D721Med (cell line): Measurements from ENCODE around the gene ACTRT3.

Source experiments
- DNase-seq: peaks from one replicate; pipeline ENCODE4 v3.0.0; 2011; ENCODE audit warnings: low spot score; ENCODE audit not compliant: insufficient read length
- FAIRE-seq: peaks from 2 replicates; lab custom pipeline; 2011; peaks lifted over from hg19 to GRCh38; lab: Jason Lieb, UNC
- TF ChIP-seq, protein P1 (sequence below): IDR thresholded peaks from 2 replicates; pipeline ENCODE4 v1.5.1; 2012; ENCODE audit warnings: mild to moderate bottlenecking, control low read depth; ENCODE audit not compliant: insufficient read depth; ENCODE audit errors: missing control alignments

The ACTRT3 gene

DNA sequence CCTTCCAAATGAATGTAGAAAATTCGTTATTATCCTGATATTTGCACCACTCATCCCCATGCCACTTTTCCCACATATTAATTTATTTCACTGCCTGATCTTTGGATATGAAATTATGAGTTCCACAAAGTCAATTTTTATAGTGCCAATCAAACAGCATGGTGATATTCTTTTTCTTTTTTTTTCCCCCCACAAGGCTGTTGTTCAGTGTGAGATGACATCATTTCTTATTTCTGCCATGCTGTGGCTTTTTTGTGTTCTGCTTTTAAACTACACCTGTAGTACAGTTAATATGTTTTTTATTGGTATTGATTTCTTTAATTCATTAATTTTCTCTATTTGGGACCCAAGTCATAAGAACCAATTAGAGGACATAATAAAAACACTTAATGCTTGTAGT is 18.4 kb upstream of the ACTRT3 start:
- no peak for FAIRE-seq
- TF ChIP-seq, protein P1, sequence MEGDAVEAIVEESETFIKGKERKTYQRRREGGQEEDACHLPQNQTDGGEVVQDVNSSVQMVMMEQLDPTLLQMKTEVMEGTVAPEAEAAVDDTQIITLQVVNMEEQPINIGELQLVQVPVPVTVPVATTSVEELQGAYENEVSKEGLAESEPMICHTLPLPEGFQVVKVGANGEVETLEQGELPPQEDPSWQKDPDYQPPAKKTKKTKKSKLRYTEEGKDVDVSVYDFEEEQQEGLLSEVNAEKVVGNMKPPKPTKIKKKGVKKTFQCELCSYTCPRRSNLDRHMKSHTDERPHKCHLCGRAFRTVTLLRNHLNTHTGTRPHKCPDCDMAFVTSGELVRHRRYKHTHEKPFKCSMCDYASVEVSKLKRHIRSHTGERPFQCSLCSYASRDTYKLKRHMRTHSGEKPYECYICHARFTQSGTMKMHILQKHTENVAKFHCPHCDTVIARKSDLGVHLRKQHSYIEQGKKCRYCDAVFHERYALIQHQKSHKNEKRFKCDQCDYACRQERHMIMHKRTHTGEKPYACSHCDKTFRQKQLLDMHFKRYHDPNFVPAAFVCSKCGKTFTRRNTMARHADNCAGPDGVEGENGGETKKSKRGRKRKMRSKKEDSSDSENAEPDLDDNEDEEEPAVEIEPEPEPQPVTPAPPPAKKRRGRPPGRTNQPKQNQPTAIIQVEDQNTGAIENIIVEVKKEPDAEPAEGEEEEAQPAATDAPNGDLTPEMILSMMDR = no peak
- no peak for DNase-seq

DNA sequence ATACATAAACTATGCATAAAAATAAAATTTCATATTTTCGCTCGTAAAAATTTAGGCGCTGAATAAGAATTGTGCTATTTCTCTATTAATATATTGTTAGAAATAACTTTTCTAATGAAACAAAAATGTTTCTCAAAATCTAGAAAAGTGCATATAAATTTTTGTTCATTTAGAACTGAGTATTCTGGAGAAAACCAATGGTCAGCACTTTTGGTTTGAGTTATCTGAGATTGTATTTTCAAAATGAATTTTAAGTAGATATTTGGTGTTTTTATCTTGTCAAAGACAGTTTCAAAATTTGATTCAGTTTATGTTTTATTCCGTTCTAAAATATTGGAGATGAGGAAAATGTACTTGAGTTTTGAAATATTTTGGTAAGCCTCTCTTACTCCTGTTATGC is 17.8 kb upstream of the ACTRT3 start:
- TF ChIP-seq, protein P1 = no peak
- FAIRE-seq = no peak
- DNase-seq = no peak

DNA sequence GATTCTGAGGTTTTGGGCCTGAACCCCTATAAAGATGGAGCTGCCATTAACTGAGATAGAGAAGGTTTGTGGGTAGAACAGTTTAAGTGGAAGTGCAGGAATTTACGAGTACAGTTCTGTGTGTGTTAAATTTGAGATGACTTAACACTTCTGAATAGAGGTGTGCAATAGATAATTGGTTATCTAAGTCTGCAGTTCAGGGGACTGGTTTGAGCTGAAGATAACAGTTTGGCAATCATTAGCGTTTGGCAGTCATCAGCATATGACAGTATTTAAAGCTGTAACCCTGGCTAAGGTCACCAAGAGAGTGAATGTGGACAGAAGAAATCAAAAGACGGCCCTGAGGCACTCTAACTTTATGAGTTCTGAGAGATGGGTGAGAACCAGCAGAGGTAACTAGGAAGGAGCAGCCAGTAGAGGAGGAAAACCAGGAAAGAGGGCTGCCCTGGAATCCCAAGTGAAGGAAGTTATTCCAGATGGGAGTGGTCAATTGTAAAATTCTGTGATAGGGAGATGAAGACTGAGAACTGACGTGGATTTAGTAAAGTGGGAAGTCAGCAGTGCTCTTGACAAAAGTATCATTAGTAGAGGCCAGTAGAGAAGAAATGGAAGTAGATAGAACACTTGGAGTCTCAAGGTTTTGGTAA is 12.0 kb upstream of the ACTRT3 start:
- FAIRE-seq = no peak
- TF ChIP-seq, protein P1 = no peak
- no peak for DNase-seq

DNA sequence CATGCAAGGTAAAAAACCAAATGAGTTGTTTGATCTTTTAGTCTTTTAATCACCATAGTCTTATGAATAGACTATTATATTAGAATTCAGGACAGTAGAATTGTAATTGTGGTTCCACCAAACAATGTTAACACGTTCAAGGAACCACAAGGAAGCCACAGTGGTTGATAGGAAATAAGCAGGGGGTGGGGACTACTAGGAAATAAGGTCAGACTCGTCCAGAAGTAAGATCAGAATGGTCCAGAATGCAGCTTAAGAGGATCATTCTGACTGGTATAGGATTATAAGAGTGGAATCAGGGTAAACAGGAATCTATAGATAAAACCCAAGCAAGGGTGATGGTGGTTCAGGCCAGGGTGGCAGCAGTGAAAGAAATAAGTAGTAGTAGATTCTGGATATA is 11.4 kb upstream of the ACTRT3 start:
- no peak for DNase-seq
- TF ChIP-seq, protein P1 = no peak
- no peak for FAIRE-seq

- DNase-seq (no peak), FAIRE-seq (no peak)
- TF ChIP-seq, protein P1 = no peak
Observed at GRCh38 chr3:169777822-169778221, 8.5 kb upstream of the ACTRT3 start.

- DNase-seq = no peak
- FAIRE-seq = no peak
- TF ChIP-seq, protein P1 = no peak
Observed at GRCh38 chr3:169774186-169774585, 4.8 kb upstream of the ACTRT3 start.
